ENCODE measurements around the gene GAL3ST3.
"Not testable (repeated sequence)": the region's sequence is repeated elsewhere in the genome, so short reads cannot be mapped to it uniquely, and the experiment has no call there.

GAL3ST3 gene

DNA sequence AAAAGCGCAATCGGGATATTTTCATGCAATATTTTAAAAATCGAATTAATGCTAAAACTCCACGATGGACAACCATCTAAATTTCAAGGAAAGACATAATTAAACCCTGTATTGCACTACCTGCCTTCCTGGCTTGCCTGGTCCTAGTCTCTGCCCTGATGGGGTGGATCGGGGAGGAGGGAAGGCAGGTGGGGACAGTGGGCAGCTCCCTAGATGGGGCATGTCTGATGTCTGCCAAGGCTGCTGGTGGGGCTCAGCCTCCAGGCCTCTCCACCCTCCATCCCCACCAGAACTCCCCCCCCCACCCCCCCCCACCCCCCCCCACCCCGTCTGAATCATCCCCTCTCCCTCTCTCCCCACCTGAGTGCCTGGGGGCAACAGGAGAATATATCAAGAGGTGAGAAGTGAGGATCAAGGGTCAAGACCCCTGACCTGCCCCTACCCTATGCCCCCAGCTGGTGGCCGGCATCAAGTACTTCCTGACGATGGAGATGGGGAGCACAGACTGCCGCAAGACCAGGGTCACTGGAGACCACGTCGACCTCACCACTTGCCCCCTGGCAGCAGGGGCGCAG lies 36.5 kb downstream of the GAL3ST3 start:
- DNase-seq = no peak

DNA sequence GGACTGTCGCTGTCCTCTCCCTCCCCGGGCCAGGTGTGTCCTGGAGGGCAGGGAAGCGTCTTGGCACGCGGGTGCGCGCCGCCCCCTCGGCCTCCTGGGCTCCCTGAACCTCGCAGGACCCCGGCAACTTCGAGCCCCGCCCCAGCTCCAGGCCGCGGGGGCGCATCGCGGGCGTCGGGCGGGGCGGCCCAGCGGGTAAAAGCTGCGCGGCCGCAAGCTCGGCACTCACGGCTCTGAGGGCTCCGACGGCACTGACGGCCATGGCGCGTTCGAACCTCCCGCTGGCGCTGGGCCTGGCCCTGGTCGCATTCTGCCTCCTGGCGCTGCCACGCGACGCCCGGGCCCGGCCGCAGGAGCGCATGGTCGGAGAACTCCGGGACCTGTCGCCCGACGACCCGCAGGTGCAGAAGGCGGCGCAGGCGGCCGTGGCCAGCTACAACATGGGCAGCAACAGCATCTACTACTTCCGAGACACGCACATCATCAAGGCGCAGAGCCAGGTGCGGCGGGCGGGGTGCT lies 37.1 kb downstream of the GAL3ST3 start, which contains the start of gene CST6:
Gene CST6, plus strand, starts transcription at position 224 of the 519 bp plus-strand sequence. Its CDS starts 37 bp downstream, at position 261.
- no peak for DNase-seq

DNA sequence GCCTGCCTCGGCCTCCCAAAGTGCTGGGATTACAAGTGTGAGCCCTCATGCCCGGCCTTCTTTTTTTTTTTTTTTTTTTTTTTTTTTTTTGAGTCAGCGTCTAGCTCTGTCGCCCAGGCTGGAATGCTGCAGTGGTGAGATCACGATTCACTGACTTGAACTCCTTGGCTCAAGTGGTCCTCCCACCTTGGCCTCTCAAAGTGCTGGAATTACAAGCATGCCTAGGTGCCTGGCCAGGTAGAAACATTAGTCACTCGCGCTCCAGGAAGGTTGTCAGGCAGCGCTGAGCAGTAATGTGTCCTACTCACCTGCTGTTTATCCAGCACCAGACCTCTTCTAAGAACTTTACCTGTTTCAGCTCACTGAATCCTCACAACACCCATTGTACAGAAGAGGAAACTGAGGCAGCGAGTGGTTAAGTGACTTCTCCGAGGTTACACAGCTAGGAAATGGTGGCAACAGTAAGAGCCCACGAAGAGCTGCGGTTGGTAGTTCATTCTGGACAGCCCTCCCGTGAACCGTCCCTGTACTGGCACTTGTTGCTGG lies 37.6 kb downstream of the GAL3ST3 start:
- DNase-seq = no peak

DNA sequence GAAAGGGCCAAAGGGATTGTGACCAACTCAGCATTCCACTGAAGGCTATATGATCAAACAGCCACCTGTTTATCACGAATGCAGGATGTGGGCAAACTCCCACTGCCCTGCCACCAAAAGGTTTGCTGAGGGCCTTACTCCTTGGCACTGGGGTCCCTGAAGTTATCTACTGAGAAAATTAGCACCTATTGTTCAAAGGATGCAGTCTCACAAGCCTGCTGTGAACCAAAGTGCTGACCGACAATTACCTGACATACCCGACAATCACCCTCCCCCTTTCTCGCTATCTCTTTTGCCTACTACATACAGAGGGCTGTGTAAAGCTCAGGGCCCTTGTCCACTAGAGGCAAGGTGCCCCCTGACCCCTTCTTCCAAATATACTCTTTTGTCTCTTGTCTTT lies 38.9 kb downstream of the GAL3ST3 start:
- not testable (repeated sequence) for DNase-seq

DNA sequence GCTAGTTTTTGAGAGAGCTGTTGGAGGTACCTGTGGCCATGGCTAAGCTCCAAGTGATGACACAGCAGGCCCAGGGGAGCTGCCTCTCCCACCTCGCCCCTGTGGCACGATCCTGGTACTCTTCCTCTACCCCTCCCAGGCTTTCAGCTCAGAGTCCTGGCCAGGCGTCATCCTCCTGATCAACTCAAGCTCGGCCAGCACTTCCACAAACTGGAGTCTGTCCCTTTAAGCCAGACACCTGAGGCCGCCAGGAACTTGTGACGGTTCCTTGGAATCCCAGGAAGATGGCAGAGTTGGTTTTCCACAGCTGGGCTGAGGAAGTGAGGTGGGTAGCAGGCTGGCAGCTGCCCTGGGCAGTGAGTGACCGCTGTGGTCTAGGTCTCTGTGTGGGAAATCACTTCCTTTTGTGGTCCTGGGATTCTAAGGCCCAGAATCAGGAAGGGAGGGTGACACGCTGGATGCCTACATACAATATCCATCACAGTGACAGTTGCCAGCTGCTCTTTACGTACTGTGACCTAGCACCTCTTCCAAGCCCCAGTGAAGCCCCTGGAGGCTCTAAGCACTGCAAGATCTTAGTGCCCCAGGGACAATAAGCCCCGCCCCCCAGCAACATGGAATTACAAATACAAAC lies 40.4 kb downstream of the GAL3ST3 start:
- DNase-seq = no peak

DNA sequence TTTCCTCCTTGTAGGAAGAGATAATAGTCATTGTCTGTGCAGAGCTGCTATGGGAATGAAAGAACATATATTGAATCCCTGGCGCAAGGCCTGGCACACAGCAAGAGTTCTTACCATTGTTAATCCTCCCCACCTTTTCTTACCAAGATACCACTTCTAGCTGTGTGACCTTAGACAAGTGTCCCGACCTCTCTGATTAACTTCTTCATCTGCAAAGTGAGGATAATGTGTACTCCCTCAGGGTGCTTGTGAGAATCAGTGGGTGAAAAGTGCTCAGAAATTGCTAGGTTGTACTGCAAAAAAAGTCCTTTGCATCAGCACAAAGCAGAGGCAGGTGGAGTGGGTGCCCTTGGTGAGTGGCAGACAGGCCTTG lies 40.9 kb downstream of the GAL3ST3 start:
- no peak for DNase-seq

DNA sequence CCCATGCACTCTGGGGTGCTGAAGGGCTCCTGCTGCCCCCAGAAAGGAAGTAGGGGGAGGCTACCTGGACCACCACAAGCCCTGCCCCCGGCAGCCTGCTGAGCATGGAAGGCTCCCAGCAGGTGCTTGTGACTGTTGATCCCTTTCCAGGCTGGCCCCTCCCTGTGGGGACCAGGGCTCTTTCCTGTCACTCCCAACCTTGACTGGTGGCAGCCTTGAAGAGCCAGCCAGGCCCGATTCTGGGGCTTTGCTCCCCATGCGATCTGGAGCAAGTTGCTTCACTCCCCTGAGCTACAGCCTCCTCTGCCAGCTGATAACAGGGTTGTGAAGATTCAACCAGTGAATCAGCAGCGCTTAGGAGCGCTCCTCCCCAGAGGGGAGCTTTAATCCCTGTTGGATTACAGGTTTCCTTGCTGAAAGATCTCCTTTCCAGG lies 41.7 kb downstream of the GAL3ST3 start:
- no peak for DNase-seq

DNA sequence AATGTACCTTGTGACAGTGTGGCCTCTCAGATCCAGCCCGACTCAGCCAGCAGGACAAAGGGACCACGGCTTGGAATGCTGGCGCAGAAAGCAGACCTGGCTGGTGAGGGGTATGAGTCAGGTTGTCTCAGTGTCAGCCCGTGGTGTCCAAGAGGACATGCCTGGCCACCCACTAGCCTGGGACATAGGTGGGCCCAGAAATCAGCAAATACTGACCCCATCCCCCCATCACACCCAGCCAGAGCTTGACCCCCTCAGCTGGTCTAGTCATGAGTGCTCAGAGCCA lies 42.1 kb downstream of the GAL3ST3 start:
- no peak for DNase-seq

DNA sequence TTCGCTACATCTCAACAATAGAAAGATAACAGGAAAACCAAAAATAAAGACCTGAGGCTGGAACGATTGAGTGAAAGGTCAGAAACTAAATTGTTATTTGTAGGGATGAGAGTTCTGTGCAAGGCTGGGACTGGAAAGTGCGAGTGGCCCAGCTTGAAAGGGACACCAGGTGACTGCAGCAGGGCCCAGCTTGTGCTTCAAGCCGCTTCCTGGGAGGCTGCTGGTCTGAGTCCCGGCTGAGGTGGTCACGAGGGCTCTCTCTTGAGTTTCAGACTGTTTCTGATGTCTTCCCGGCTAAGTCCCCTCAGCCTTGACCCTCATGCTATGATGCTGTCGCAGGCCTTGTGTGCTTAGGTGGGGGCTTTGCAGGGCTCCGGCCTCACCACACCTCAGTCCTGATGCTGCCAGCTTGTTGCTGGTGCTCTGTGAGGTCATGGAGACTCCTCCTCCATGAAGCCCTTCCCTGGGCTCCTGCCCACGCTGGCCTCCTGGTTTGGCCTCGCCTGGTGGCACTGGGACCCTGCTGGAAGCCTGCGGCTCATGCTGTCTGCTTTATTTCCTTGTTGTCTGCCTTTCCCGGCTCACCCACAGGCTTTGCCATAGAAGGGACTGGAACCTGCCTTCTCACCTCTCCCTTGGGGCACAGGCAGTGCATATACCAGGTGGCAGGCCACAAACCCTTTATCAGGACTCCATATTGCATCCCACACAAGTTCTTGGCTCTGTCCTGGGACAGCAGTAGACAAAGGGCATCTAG lies 42.6 kb downstream of the GAL3ST3 start:
- no peak for DNase-seq

DNA sequence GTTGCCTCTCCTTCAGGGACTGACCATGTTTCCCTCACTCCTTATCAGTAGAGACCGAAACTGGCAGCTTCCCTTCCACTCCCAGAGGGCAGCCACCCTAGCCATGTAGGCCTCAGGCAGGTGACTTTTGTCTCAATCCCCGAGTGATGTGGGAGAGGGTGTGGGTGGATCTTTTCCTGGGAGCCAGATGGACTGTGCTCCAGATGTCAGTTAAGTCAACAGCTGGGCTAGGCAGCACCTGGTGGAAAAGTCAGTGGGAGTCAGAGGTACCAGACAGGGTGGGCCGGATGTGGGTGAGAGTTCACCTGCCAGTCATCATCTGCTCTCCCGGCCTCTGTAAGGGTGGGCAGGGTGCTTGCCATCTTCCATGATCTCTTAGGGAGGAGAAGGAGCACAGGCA lies 44.8 kb downstream of the GAL3ST3 start:
- DNase-seq = no peak

DNA sequence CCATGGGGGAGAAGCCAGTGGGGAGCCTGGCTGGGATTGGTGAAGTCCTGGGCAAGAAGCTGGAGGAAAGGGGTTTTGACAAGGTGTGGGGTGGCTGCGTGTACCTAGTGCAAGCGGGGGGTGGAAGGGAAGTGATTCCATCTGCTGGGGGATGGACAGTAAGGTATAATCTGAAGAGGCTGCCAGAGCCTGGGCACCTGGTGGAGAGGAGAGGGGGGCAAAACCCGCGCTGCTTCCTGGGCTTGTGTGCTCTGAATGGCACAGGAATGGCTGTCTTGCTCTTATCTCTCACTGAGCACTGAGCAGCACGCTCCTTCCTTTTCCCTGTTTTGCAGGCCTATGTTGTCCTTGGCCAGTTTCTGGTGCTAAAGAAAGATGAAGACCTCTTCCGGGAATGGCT lies 45.7 kb downstream of the GAL3ST3 start:
- DNase-seq = no peak

DNA sequence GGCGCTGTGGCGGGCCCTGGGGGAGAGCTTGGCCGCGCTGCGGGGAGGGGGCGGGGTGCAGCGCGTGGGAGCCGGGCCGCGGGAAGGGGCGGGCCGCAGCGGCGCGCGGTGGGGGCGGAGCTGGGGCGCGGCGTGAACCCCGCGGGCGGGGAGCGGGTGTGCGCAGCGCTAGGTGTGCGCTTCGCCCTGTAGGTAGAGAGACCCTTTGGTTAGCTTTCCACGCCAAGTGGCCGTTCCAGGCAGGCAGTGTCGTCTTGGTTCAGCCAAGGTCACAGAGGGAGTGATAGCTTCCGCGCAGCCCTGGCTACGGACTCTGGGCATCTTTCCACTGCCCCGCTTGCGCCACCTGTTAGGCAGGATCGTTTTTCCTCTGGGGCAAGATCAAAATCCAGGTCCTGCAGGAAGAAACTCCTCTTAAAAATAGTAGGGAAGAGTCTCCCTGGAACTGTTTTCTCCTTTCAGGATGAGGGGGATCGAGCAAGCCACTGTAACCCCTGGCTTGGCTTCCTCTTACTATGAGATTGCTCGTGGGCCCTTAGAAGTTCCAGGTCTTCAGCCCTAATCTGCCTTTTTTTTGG lies 46.2 kb downstream of the GAL3ST3 start:
- peak in 1 of 2 experiments; percentile 60 for DNase-seq

DNA sequence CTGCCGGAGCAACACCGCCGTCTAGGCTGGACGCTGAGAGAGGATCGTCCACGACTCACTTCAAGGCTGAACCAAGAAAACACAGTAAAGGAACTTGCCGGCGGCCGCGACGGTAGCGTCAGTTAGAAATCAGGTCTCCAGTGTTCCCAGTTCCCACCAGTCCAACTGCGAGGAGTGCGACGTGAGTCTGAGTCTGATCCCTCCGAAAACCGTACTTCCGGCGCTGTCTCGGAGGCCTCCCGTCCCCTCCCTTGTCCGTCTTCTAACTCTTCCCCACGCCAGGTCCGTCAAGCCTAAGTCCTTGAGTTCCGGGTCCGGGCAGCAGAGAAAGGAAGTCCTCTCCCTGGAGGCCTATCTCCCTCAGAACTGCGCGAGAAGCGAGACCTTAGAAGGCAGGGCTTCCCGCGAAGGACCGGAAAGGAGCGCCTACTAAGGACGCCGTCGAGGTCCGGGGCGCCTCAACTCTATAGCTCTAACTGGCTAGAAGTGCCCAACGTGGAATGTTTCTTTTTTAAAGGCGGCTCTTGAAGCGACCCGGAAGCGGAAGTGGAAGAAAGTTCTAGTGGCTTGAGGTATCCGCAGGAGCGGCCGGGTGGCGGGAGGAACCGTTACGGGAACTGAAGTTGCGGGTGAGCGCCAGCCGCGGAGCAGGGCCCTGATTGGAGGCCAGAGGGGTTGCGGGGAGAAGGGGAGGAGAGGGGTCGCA lies 46.9 kb downstream of the GAL3ST3 start, which contains the start of the genes BANF1 and EIF1AD:
Gene BANF1, plus strand, starts transcription at position 562 of the 706 bp plus-strand sequence. CDS start 748 bp downstream, outside the sequence.
Gene EIF1AD, minus strand, starts transcription at position 216 of the 706 bp plus-strand sequence. CDS start 1,768 bp downstream, outside the sequence.
- DNase-seq = peak; percentile 97 to 98

DNA sequence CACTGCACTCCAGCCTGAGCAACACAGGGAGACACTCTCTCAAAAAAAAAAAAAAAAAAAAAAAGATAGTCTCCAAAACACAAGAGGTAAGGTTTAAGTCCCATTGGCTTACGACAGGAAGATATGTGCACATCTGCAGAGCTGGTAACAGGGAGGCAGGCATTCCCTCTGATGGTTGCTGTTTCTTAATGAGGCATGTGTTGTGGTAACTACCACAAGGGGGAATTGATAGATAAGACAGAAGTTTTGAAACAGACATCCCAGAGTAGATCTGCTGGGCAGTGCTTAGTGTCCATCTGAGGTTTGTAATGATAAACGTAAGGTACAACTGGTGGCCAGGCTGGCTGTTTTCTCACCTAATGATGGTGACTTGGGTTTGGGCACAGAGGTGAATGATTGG lies 51.7 kb downstream of the GAL3ST3 start:
- no peak for DNase-seq

DNA sequence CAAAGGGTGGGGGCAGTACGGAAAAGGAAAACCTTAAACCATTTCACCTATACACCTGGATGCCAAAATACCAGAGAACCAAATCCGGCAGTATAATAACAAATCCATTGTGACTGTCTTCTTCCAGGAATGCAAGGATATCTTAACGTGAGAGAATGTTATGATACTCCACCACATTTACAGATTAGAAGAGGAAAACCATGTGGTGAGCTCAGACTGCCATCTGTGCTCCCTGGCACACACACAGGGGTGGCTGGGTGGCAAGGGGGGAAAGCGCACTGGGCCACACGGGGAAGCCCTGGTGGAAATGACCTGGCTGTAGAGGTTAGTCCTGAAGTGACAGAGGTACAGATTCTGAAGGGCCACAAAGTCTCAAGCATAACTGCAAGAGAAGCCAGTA lies 56.9 kb downstream of the GAL3ST3 start:
- peak; percentile 28 to 59 for DNase-seq

Measured in NCI-H524 (cell line).